HG03175 (cell line): ENCODE measurements around the gene FRZB.

Experiments
- ATAC-seq: cut with Tn5 transposase; IDR thresholded peaks from one replicate; pipeline ENCODE4 v1.9.1; 2021; ENCODE audit warnings: mild to moderate bottlenecking, moderate library complexity; ENCODE audit not compliant: unreplicated experiment

FRZB gene

GRCh38 chr2:182845794-182846417 is 20.5 kb downstream of the FRZB start:
- ATAC-seq, result no peak

DNA sequence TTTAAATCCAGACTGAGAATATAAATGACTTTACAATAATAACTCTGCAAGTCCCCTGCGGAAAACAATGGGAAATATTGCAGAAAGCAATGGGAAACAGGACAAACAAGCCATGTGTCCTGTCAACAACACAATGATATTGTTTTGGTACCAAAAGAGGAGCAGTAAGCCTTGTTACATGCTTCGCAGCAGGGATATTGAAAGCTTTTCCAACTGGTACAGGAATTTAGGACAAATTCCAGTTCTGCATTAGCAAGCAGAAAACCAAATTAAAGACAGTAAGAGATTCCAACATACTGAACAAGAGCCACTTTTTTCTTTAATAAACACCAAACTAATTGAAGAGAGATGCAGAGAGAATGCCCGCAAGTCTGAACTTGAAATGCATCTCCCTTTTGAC is 30.0 kb downstream of the FRZB start:
- ATAC-seq, result no peak

DNA sequence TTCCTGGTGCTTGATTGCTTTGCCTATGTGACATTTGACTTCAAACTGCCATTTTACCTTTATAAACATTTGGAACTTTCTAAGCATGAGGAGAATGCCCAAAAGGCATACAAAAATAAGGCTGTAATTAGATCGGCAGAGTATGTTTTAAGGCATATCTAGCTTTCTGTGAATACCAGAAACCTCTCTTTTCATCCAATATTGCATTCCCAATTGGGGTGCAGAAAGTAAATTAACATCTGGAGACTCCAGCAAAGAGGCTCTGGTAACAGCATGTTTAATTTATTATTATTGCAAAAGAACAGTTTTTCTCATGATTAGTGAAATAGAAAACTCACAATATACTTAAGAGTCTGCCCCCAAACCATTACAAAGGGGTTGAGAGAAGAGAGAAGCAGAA is 32.1 kb downstream of the FRZB start:
- ATAC-seq, result no peak

DNA sequence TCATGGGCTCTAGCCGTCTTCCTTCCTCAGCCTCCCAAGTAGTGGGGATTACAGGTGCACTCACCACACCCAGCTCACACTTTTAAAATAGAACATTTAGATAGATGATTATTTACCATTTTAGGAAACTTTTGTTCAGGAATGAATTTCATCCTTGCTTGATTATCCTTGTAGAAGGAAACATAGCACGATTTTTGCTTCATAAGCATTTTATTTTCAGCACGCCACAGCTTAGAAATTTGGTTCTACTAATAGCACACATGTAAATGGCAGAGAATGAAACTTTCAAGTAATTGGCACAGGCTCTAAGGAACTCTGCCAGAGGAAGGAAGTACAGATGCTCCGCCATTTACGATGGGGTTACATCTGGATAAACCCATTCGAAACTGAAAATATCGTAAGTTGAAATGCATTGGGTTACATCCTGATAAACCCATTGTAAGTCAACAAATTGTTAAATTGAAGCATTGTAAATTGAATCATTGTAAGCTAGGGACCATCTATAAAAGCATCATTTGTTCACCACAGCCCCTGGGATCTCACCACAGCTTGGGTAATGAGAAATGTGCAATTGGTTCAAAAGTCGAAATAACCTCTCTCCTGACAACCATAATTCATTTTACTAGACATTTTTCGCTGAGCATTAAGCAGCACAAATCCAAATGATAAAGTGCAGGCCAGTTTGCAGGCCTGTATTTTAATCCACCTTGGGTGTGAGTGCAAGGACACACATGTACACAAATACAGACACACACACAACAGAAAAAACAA is 33.2 kb downstream of the FRZB start:
- ATAC-seq, result no peak

DNA sequence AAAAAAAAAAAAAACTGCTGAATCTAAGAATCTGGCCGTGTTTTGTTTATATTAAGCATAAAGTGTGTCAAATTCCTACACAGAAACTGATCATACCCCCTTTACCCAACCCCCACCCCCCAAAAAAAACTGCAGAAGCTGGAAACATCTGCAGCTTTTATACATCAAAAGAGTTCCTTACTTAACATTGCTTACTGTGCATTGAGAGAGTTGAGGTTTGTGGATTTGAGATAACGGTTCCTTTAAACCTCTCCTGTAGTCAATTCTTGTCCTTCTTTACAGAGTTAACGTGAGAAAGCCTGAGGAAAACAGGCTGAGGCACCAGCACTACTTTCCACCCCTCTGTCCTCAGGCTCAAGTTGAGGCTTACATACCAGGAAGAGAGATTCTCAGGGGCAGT is 34.5 kb downstream of the FRZB start:
- no peak for ATAC-seq

- ATAC-seq, result no peak
These were observed 35.3 kb downstream of the FRZB start for GRCh38 chr2:182831101-182831500.

GRCh38 chr2:182827182-182827879 is 39.1 kb downstream of the FRZB start:
- no peak for ATAC-seq

GRCh38 chr2:182826496-182826895 is 39.9 kb downstream of the FRZB start:
- no peak for ATAC-seq

GRCh38 chr2:182826064-182826463 is 40.4 kb downstream of the FRZB start:
- ATAC-seq, result no peak

- no peak for ATAC-seq
These were observed 41.7 kb downstream of the FRZB start for GRCh38 chr2:182824767-182825158.

- no peak for ATAC-seq
These were observed 42.2 kb downstream of the FRZB start for GRCh38 chr2:182824056-182824766.

- no peak for ATAC-seq
These were observed 43.7 kb downstream of the FRZB start for GRCh38 chr2:182822733-182823132.

DNA sequence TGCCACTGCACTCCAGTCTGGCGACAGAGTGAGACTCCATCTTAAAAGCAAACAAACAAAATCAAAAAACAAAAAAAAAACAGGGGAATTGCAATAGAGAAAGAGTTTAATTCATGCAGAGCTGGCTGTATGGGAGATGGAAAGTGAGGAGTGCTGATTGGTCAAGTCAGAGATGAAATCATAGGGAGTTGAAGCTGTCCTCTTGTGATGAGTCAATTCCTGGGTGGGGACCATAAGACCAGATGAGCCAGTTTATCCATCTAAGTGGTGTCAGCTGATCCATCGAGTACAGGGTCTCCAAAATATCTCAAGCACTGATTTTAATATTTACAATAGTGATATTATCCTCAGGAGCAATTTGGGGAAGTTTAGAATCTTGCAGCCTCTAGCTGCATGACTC is 45.3 kb downstream of the FRZB start:
- no peak for ATAC-seq

- ATAC-seq, result no peak
These were observed 47.0 kb downstream of the FRZB start for GRCh38 chr2:182819412-182819811.

GRCh38 chr2:182818925-182819324 is 47.5 kb downstream of the FRZB start:
- no peak for ATAC-seq

DNA sequence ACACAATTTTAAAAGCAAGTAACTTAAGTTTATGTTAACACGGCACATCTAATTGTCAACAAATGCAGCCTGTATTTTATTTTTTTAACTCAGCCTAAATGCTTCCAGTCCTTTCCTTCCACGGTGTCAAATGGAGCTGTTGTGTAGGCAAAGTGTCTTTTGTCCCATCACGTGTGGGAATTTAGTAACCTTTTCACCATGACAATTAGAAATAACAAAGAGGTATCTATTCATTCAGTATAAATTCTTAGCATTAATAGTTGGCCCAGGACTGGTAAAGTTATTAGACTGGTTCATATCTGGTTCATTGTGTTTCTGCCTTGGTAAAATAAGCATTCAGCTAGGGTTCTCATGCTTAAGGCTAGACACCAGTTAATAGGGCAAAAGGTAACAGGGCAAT is 47.9 kb downstream of the FRZB start:
- ATAC-seq, result no peak

- ATAC-seq, result no peak
These were observed 48.9 kb downstream of the FRZB start for GRCh38 chr2:182817558-182817957.

- ATAC-seq, result no peak
These were observed 49.6 kb downstream of the FRZB start for GRCh38 chr2:182816866-182817265.

- no peak for ATAC-seq
These were observed 51.6 kb downstream of the FRZB start for GRCh38 chr2:182814804-182815203.

GRCh38 chr2:182814380-182814779 is 52.1 kb downstream of the FRZB start:
- no peak for ATAC-seq

DNA sequence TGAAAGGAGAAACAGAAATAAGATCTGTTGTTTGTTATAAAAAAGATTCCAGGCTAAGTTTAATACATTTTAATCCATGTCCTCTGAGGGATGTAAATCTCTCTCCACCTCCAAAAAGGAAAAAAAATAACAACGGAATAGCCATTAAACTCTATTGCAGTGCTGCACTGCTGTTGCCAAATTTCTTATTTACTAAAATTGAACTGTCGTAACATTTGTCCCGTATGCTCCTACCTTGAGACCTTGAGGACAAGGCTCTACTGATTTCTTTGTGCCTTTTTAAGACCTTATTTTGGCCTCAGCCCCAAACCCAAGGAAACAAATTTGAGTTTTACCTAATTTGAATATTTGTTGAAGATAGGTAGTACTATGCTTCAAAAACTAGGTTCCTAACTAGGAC is 56.4 kb downstream of the FRZB start:
- no peak for ATAC-seq
